RWPE1 (cell line): ENCODE measurements around the gene SMNDC1.
"Not testable (repeated sequence)": the region's sequence is repeated elsewhere in the genome, so short reads cannot be mapped to it uniquely, and the experiment has no call there.

ENCODE experiments used
- CTCF ChIA-PET: fragments of 350-600 bp; sonication (Branson Sonifier 250); formaldehyde crosslinking; extraction: SDS; loops from one replicate; lab custom pipeline; 2021; lab: Yijun Ruan, JAX
- POLR2A ChIA-PET: fragments of 400-600 bp; formaldehyde crosslinking; extraction: SDS; loops from one replicate; lab custom pipeline; 2020; ENCODE audit warnings: antibody characterized with exemption; ENCODE audit not compliant: low non-redundant PET; lab: Yijun Ruan, JAX
- DNase-seq: peaks from one replicate; pipeline ENCODE4 v3.0.0; 2012; ENCODE audit warnings: low spot score
- H3K27ac ChIP-seq: fragments of 450-650 bp; 2 replicates; pipeline ENCODE4 v1.5.1; 2017
- CTCF ChIP-seq: fragments of 450-650 bp; conservative IDR thresholded peaks from 2 replicates; pipeline ENCODE4 v1.5.1; 2017; ENCODE audit warnings: low read depth, mild to moderate bottlenecking

Gene SMNDC1

GRCh38 chr10:110254467-110254866 lies 50.3 kb downstream of the SMNDC1 start:
- TF ChIP-seq CTCF, result no peak
- ChIA-PET CTCF (interaction anchor here (0.5 kb wide), 1 partner anchor 25 kb away, joined by 4 read pairs; no protein-coding TSS in a partner anchor), POLR2A (no interaction called here)
- no peak for DNase-seq
- H3K27ac ChIP-seq, result no peak overlapping the region

- TF ChIP-seq CTCF, result no peak
- ChIA-PET CTCF (no interaction called here), POLR2A (no interaction called here)
- DNase-seq, result no peak
- no peak overlapping the region for H3K27ac ChIP-seq
Observed at GRCh38 chr10:110252151-110252550, 52.6 kb downstream of the SMNDC1 start.

DNA sequence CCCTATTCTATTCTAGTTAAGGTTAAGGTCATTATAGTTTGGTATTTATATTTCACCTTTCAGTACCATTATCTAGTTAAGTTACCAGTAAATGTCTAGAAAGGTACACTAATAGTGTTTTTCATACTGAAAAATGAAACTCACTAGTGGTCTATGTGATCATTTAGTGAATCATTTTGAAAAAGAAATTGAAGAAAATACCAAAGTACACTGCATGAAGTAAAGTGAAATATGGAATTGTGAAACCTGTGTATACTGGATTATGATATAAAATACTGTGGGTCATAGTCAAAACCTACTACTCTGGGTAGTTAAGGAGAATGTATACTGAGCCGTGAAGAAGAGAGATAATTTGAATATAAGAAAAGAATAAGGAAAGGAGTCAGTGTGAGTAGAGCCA lies 53.3 kb downstream of the SMNDC1 start:
- DNase-seq, H3K27ac ChIP-seq, POLR2A ChIA-PET, CTCF ChIA-PET: not testable (repeated sequence)

- DNase-seq, H3K27ac ChIP-seq, POLR2A ChIA-PET: not testable (repeated sequence)
- CTCF ChIA-PET, result interaction anchor here (0.6 kb wide), 1 partner anchor 13 kb away, joined by 3 read pairs; no protein-coding TSS in a partner anchor
Observed at GRCh38 chr10:110249489-110249888, 55.2 kb downstream of the SMNDC1 start.

GRCh38 chr10:110247833-110248232 lies 56.9 kb downstream of the SMNDC1 start:
- DNase-seq, H3K27ac ChIP-seq, POLR2A ChIA-PET, CTCF ChIA-PET: not testable (repeated sequence)

DNA sequence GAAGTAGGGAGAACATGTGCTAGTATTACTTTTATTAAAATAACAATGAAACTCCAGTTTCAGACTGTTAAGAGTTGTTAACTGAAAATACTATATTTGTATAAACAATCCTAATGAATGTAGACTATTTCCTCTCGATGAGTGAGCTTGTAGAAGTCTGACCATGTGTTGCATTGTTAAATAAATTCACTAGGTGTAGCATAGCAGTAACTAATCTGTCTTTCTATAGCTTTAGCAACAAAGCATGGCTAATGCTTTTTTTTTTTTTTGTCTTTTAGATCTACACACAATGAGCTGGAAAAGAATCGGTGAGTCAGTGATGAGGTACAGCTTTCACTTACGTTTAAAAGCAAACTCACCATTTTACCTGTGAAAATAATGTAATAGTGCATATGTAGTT lies 60.2 kb downstream of the SMNDC1 start:
- TF ChIP-seq CTCF, result no peak
- ChIA-PET POLR2A (interaction anchor here (0.6 kb wide), 1 partner anchor 36 kb away, joined by 4 read pairs; no protein-coding TSS in a partner anchor), CTCF (interaction anchor here (0.6 to 0.7 kb wide), 2 partner anchors 185 to 321 kb away, joined by 3 read pairs; partner anchors contain the start of gene XPNPEP1)
- DNase-seq, result no peak
- H3K27ac ChIP-seq, result no peak overlapping the region

DNA sequence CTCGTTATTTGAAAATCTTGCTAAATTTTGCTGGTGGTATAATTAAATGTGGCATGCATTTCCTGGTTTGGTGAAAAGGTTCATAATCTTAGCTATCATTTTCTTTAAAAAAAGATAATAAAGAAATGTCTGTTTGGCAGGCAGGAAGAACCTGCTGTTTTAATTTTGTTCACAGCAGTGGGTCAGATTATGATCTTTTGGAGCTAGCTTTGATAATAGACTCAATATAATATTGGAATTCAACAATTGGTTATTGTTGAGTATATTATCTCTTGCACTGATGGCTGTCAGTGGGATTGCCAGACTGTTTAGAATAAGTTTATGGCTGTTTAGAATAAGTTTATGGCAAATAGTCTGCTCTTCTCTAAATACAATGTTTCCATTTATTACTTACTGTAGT lies 62.2 kb downstream of the SMNDC1 start:
- ChIA-PET POLR2A (no interaction called here), CTCF (interaction anchor here (1.4 kb wide), 1 partner anchor 105 kb away, joined by 3 read pairs; no protein-coding TSS in a partner anchor)
- H3K27ac ChIP-seq, result no peak overlapping the region
- DNase-seq, result no peak
- no peak for TF ChIP-seq CTCF

GRCh38 chr10:110241841-110242240 lies 62.9 kb downstream of the SMNDC1 start:
- H3K27ac ChIP-seq, result no peak overlapping the region
- POLR2A ChIA-PET, result no interaction called here
- no peak for TF ChIP-seq CTCF
- DNase-seq, result no peak
- CTCF ChIA-PET, result interaction anchor here (0.6 to 1.4 kb wide), 2 partner anchors 67 to 104 kb away, joined by 3 read pairs; no protein-coding TSS in a partner anchor
